Activated naive CD8-positive, alpha-beta T cell (primary cell): ENCODE data around the gene SLC15A4.
"Not testable (repeated sequence)": the region's sequence is repeated elsewhere in the genome, so short reads cannot be mapped to it uniquely, and the experiment has no call there.

ENCODE experiments used
- H3K27ac Mint-ChIP-seq: one replicate; pipeline ENCODE4 v1.8.0; 2021; ENCODE audit warnings: mixed read lengths
- H3K27me3 Mint-ChIP-seq: one replicate; pipeline ENCODE4 v1.8.0; 2021; ENCODE audit warnings: mixed read lengths
- H3K36me3 Mint-ChIP-seq: one replicate; pipeline ENCODE4 v1.8.0; 2021; ENCODE audit warnings: mixed read lengths
- H3K4me1 Mint-ChIP-seq: one replicate; pipeline ENCODE4 v1.8.0; 2021; ENCODE audit warnings: low read depth, mixed read lengths
- H3K4me3 Mint-ChIP-seq: one replicate; pipeline ENCODE4 v1.8.0; 2021; ENCODE audit warnings: mild to moderate bottlenecking, mixed read lengths
- H3K9me3 Mint-ChIP-seq: one replicate; pipeline ENCODE4 v1.8.0; 2021; ENCODE audit warnings: low read depth, mixed read lengths

The SLC15A4 gene

DNA sequence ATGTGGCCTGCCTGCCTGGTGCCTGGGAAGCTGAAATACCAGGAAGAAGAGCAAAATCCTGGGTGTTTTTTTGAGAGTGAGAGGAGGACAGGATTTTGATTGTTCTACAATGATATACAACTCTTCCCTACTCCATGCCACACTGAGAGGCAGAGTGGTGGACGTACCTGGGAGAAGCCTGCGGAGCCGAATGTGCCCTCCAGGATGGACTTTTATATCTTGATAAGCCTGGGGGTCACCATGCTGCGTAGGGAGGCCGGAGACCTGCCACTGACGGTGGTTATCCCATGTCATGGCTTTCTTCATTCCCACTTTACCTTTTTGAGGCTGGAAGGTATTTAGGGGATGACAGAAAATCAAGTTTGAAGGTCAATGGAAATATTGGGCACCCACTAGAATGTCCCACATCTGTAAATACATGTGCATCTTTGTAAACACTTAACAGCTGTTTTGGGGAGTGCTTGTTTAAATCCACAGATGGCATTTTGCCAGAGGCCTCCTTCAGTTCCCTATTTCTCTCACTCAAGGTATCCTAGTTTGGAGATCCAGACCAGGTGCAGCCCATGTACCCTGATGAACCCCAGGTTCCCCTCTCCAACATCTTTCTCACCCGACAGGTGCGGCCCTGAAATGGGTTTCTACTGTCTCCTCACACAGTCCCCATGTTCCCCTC is 28.4 kb upstream of the SLC15A4 start:
- no peak overlapping the region for H3K27ac Mint-ChIP-seq
- H3K4me1 Mint-ChIP-seq, result no peaks in the 10 kb centered on the region
- no peaks in the 10 kb centered on the region for H3K9me3 Mint-ChIP-seq
- H3K27me3 Mint-ChIP-seq, result peaks cover 13% of the 10 kb centered on the region
- no peak overlapping the region for H3K4me3 Mint-ChIP-seq
- H3K36me3 Mint-ChIP-seq, result no peaks in the 10 kb centered on the region

- H3K4me3 Mint-ChIP-seq, H3K4me1 Mint-ChIP-seq, H3K36me3 Mint-ChIP-seq, H3K27ac Mint-ChIP-seq, H3K9me3 Mint-ChIP-seq: not testable (repeated sequence)
- peaks cover 12% of the 10 kb centered on the region for H3K27me3 Mint-ChIP-seq
Observed at GRCh38 chr12:128851429-128851828, 27.7 kb upstream of the SLC15A4 start.

DNA sequence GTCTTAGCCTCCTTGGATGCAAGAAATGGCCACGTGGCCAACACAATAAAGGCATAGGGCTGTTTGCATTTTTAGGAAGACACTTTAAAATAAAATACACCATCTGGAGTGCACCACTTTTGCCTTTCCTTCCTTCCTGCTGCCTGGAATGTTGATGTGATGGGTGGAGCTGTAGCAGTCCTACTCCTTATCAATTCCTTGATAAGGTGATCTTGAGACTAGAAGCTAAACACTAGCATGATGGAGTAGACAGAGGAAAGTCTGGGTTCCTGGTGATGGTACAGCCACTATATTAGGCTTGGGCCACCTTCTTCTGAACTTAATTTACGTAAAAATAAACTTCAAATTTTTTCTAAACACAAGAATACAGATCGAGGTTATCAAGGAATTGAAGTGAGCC is 26.6 kb upstream of the SLC15A4 start:
- H3K36me3 Mint-ChIP-seq, result no peaks in the 10 kb centered on the region
- no peaks in the 10 kb centered on the region for H3K4me1 Mint-ChIP-seq
- H3K27ac Mint-ChIP-seq, result no peak overlapping the region
- H3K27me3 Mint-ChIP-seq, result peaks cover 9% of the 10 kb centered on the region
- H3K4me3 Mint-ChIP-seq, result no peak overlapping the region
- no peaks in the 10 kb centered on the region for H3K9me3 Mint-ChIP-seq

GRCh38 chr12:128849806-128850205 is 26.0 kb upstream of the SLC15A4 start:
- H3K4me1 Mint-ChIP-seq, H3K27me3 Mint-ChIP-seq, H3K36me3 Mint-ChIP-seq, H3K4me3 Mint-ChIP-seq, H3K9me3 Mint-ChIP-seq, H3K27ac Mint-ChIP-seq: not testable (repeated sequence)

GRCh38 chr12:128848371-128848770 is 24.6 kb upstream of the SLC15A4 start:
- H3K4me1 Mint-ChIP-seq, result no peaks in the 10 kb centered on the region
- H3K36me3 Mint-ChIP-seq, result no peaks in the 10 kb centered on the region
- H3K4me3 Mint-ChIP-seq, result no peak overlapping the region
- H3K9me3 Mint-ChIP-seq, result no peaks in the 10 kb centered on the region
- H3K27me3 Mint-ChIP-seq, result peaks cover 4% of the 10 kb centered on the region
- H3K27ac Mint-ChIP-seq, result no peak overlapping the region

GRCh38 chr12:128846671-128847070 is 22.9 kb upstream of the SLC15A4 start:
- not testable (repeated sequence) for H3K4me1 Mint-ChIP-seq, H3K27me3 Mint-ChIP-seq

GRCh38 chr12:128844031-128844635 is 20.4 kb upstream of the SLC15A4 start:
- Mint-ChIP-seq H3K27me3 (peaks cover 3% of the 10 kb centered on the region), H3K4me3 (no peak overlapping the region), H3K4me1 (no peaks in the 10 kb centered on the region), H3K9me3 (no peaks in the 10 kb centered on the region), H3K27ac (no peak overlapping the region), H3K36me3 (no peaks in the 10 kb centered on the region)

More at GRCh38 chr12:128846671-128847070, 22.9 kb upstream of the SLC15A4 start:
- H3K36me3 Mint-ChIP-seq, H3K9me3 Mint-ChIP-seq, H3K27ac Mint-ChIP-seq, H3K4me3 Mint-ChIP-seq: not testable (repeated sequence)

DNA sequence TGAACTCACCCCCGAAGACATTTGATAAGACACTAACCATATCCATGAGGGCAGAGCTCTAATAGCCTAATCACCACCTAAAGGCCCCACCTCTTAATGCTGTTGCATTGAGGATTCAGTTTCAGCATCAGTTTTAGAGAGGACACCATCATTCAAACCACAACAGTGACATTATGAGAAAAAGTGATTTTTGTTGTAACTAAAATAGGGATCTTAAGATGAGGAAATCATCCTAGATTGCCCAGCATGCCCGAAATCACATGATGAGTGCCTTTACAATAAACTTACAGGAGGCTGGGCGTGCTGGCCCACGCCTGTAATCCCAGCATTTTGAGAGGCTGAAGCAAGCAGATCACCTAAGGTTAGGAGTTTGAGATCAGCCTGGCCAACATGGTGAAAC is 19.8 kb upstream of the SLC15A4 start:
- Mint-ChIP-seq H3K36me3 (no peaks in the 10 kb centered on the region), H3K4me3 (no peak overlapping the region), H3K27me3 (peaks cover 3% of the 10 kb centered on the region), H3K27ac (no peak overlapping the region), H3K4me1 (no peaks in the 10 kb centered on the region), H3K9me3 (no peaks in the 10 kb centered on the region)

DNA sequence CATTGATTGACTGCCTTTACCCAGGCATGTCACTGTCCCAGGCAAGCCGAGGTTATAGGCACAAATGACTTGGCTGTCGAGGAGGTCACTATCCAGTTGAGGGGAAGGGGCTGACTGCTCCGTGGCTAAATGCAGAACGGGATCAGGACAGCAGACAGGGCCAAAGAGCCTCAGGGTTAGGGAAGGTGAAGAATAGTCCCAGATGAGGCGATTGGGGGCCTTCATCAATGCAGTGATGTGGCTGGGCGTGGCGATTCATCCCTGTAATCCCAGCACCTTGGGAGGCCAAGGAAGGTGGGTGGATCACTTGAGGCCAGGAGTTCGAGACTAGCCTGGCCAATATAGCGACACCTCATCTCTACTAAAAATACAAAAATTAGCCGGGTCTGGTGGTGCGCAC is 18.8 kb upstream of the SLC15A4 start:
- Mint-ChIP-seq H3K4me3 (no peak overlapping the region), H3K27ac (no peak overlapping the region), H3K4me1 (no peaks in the 10 kb centered on the region), H3K36me3 (no peaks in the 10 kb centered on the region), H3K9me3 (no peaks in the 10 kb centered on the region), H3K27me3 (peaks cover 3% of the 10 kb centered on the region)

GRCh38 chr12:128840862-128841468 is 17.2 kb upstream of the SLC15A4 start:
- Mint-ChIP-seq H3K4me1 (no peaks in the 10 kb centered on the region), H3K4me3 (no peak overlapping the region), H3K27me3 (peaks cover 6% of the 10 kb centered on the region), H3K27ac (no peak overlapping the region), H3K9me3 (no peaks in the 10 kb centered on the region), H3K36me3 (no peaks in the 10 kb centered on the region)

DNA sequence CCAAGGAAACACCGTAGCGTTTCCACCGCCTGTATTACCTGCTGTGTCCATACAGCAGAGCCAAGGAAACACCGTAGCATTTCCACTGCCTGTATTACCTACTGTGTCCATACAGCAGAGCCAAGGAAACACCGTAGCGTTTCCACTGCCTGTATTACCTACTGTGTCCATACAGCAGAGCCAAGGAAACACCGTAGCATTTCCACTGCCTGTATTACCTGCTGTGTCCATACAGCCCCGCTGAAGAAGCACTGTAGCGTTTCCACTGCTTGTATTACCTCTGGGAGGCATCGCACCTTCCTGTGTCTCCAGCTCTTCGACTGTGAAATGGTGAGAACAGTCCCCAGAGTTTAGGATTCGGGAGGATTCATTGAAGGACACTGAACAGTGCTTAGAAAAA is 16.1 kb upstream of the SLC15A4 start:
- not testable (repeated sequence) for H3K27ac Mint-ChIP-seq, H3K36me3 Mint-ChIP-seq, H3K9me3 Mint-ChIP-seq, H3K27me3 Mint-ChIP-seq, H3K4me1 Mint-ChIP-seq, H3K4me3 Mint-ChIP-seq

DNA sequence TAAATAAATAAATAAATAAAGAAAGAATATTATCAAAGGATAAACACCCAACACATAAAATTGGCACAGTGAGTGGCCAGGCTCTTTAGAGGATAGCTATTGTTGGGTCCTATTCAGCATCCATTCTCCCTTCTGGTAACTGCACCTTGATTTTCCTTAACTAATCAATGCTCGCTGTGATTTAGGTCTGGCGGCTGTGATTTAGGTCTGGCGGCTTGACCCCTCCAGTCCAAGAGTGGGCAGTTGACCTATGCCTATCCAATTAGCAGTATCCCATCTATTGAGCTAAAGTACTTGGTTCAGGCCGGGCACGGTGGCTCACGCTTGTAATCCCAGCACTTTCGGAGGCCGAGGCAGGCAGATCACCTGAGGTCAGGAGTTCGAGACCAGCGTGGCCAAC is 9.7 kb upstream of the SLC15A4 start:
- Mint-ChIP-seq H3K4me3 (no peak overlapping the region), H3K27me3 (peaks cover 7% of the 10 kb centered on the region), H3K4me1 (no peaks in the 10 kb centered on the region), H3K9me3 (no peaks in the 10 kb centered on the region), H3K27ac (no peak overlapping the region), H3K36me3 (no peaks in the 10 kb centered on the region)

DNA sequence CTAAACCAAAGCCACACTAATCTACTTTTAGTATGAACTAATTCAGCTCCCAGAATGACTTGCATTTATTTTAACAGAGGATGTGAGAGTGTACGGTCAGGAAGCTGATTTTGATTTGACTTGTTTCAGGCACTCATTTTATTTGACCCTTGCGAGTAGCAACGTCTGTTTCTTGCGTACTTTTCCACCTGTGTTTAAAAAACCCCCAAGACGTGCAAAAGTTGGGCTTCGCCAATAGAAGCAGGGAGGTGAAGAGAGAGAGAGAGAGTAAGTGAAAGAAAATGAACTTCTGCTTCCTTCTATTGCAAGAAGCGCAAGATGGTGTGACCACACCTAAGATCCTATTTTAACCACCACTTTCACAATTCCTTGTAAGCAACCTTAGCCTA is 6.7 kb upstream of the SLC15A4 start:
- Mint-ChIP-seq H3K27me3 (peaks cover 4% of the 10 kb centered on the region), H3K4me1 (no peaks in the 10 kb centered on the region), H3K9me3 (no peaks in the 10 kb centered on the region), H3K4me3 (no peak overlapping the region), H3K36me3 (no peaks in the 10 kb centered on the region), H3K27ac (no peak overlapping the region)

GRCh38 chr12:128829861-128830504 is 6.2 kb upstream of the SLC15A4 start:
- H3K4me1 Mint-ChIP-seq, result peaks cover under 1% of the 10 kb centered on the region
- peaks cover 4% of the 10 kb centered on the region for H3K27me3 Mint-ChIP-seq
- no peaks in the 10 kb centered on the region for H3K36me3 Mint-ChIP-seq
- H3K27ac Mint-ChIP-seq, result no peak overlapping the region
- no peaks in the 10 kb centered on the region for H3K9me3 Mint-ChIP-seq
- H3K4me3 Mint-ChIP-seq, result no peak overlapping the region

GRCh38 chr12:128827724-128828123 is 4.0 kb upstream of the SLC15A4 start:
- H3K9me3 Mint-ChIP-seq, result no peaks in the 10 kb centered on the region
- peaks cover 4% of the 10 kb centered on the region for H3K27me3 Mint-ChIP-seq
- no peaks in the 10 kb centered on the region for H3K36me3 Mint-ChIP-seq
- peaks cover 7% of the 10 kb centered on the region for H3K4me1 Mint-ChIP-seq
- H3K4me3 Mint-ChIP-seq, result no peak overlapping the region
- H3K27ac Mint-ChIP-seq, result no peak overlapping the region
